Right ventricle myocardium superior (tissue), 1 donor: ENCODE data around the gene MNT. TPM values are rescaled to one million over a fixed set of nuclear protein-coding genes. Genes with fewer than 3 reads are reported as not detected.

Experiments used
- ATAC-seq: fragments of 200-7000 bp; cut with Tn5 transposase; one replicate; pipeline ENCODE4 v1.9.1; 2020; ENCODE audit warnings: mild to moderate bottlenecking; ENCODE audit not compliant: poor library complexity
- DNase-seq: peaks from one replicate; pipeline ENCODE4 v3.0.0-alpha.2; 2020
- intact Hi-C: fragments of 100-400 bp; cut with DNase I; formaldehyde crosslinking; loops from one replicate; pipeline ENCODE4 v1.11.2; 2022
- total RNA-seq: library from RNA; stranded (reverse); fragmentation: NEBNext Ultra II Directional; extraction: Animal tissue kit (Norgen Biotek cat#: 25700); gene quantifications from one replicate; pipeline ENCODE4 v1.2.1, GENCODE V29; 2021
- donor health status: DM: no; HTN: yes; CAD: no; lungs with severe emphysema.

The MNT gene
- total RNA-seq, 1 donor from 2014 or later: 10.1 TPM

GRCh38 chr17:2370211-2370589, 30.7 kb downstream of the MNT start:
- intact Hi-C loops: no loop called here
- ATAC-seq (no peak), DNase-seq (no peak)

GRCh38 chr17:2369551-2370210, 31.2 kb downstream of the MNT start:
- intact Hi-C loops: no loop called here
- DNase-seq: no peak
- peak; percentile 15 for ATAC-seq

- intact Hi-C loops: no loop called here
- DNase-seq: no peak
- no peak for ATAC-seq
Observed at GRCh38 chr17:2369039-2369438, 31.8 kb downstream of the MNT start.

- intact Hi-C loops: no loop called here
- DNase-seq (no peak), ATAC-seq (peak; percentile 28)
Observed at GRCh38 chr17:2368359-2368758, 32.5 kb downstream of the MNT start.

GRCh38 chr17:2366747-2367494, 33.9 kb downstream of the MNT start:
- ATAC-seq: no peak
- intact Hi-C loops: no loop called here
- no peak for DNase-seq

- DNase-seq (no peak), ATAC-seq (no peak)
- intact Hi-C loops: no loop called here
Observed at GRCh38 chr17:2365132-2365531, 35.7 kb downstream of the MNT start.

GRCh38 chr17:2364763-2365116, 36.1 kb downstream of the MNT start:
- no peak for ATAC-seq
- intact Hi-C loops: no loop called here
- DNase-seq: no peak

- intact Hi-C loops: no loop called here
- ATAC-seq (peak; percentile 80), DNase-seq (peak; percentile 78)
Observed at GRCh38 chr17:2363851-2364762, 36.8 kb downstream of the MNT start.

- ATAC-seq: no peak
- DNase-seq: no peak
- intact Hi-C loops: no loop called here
Observed at GRCh38 chr17:2363318-2363717, 37.5 kb downstream of the MNT start.

- intact Hi-C loops: no loop called here
- ATAC-seq (no peak), DNase-seq (no peak)
Observed at GRCh38 chr17:2362881-2363280, 38.0 kb downstream of the MNT start.

GRCh38 chr17:2362416-2362815, 38.4 kb downstream of the MNT start:
- intact Hi-C loops: no loop called here
- DNase-seq (no peak), ATAC-seq (no peak)

- intact Hi-C loops: no loop called here
- DNase-seq: no peak
- no peak for ATAC-seq
Observed at GRCh38 chr17:2362016-2362415, 38.8 kb downstream of the MNT start.

GRCh38 chr17:2361010-2361760, 39.7 kb downstream of the MNT start:
- intact Hi-C loops: no loop called here
- DNase-seq (no peak), ATAC-seq (no peak)

- no peak for ATAC-seq
- no peak for DNase-seq
- intact Hi-C loops: no loop called here
Observed at GRCh38 chr17:2357931-2358434, 42.9 kb downstream of the MNT start.

- intact Hi-C loops: no loop called here
- ATAC-seq: no peak
- DNase-seq: no peak
Observed at GRCh38 chr17:2357237-2357636, 43.6 kb downstream of the MNT start.

- ATAC-seq (no peak), DNase-seq (no peak)
- intact Hi-C loops: no loop called here
Observed at GRCh38 chr17:2354311-2354710, 46.5 kb downstream of the MNT start.

GRCh38 chr17:2351269-2351668, 49.6 kb downstream of the MNT start:
- intact Hi-C loops: no loop called here
- ATAC-seq (no peak), DNase-seq (no peak)

- ATAC-seq: peak; percentile 70
- intact Hi-C loops: no loop called here
- DNase-seq: no peak
Observed at GRCh38 chr17:2347805-2348685, 52.8 kb downstream of the MNT start.
